NB4 (cell line): Measurements from ENCODE around the gene ABLIM2.

Experiments
- DNase-seq: peaks from one replicate; pipeline ENCODE4 v3.0.0; 2010; ENCODE audit warnings: low read depth
- H3K4me3 ChIP-seq: one replicate; pipeline ENCODE4 v1.5.1; 2011; ENCODE audit warnings: mild to moderate bottlenecking, low read depth, low read length, moderate library complexity
- CTCF ChIP-seq: IDR thresholded peaks from one replicate; pipeline ENCODE4 v1.5.1; 2012; ENCODE audit warnings: low read depth, low read length
- MAX ChIP-seq: IDR thresholded peaks from 2 replicates; pipeline ENCODE4 v1.6.1; 2011; ENCODE audit warnings: low read depth, low read length
- MYC ChIP-seq: IDR thresholded peaks from 2 replicates; pipeline ENCODE4 v1.6.1; 2011; ENCODE audit warnings: low read depth, low read length
- POLR2A ChIP-seq: IDR thresholded peaks from 2 replicates; pipeline ENCODE4 v1.6.1; 2011; ENCODE audit warnings: mild to moderate bottlenecking; ENCODE audit not compliant: insufficient read length; ENCODE audit errors: extremely low read depth

The ABLIM2 gene

DNA sequence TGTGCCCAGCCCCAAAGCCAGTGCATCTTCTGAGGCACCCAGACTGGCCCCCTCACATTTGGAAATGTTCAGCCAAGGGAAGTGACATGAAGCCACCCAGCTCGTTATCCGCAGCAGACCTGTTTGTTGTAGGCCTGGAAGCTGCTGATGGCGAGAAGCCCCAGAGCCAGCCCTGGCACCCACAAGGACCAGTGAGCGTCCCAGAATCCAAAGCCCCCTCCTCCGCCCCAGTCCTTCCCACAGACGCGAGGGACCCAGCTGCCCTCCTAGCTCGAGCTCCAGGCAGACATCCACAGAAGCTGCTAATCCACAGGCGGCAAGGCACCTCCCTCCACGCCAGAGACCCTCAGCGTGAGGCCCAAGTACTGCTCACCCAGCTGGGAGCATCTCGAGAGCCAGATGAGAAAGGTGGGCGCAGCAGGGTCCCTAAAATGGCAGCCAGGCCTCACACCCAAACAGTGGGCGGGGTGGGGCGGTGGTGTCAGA lies 7.4 kb downstream of the ABLIM2 start:
- DNase-seq: no peak
- TF ChIP-seq CTCF (no peak), MAX (no peak), MYC (no peak), POLR2A (no peak)
- no peak overlapping the region for H3K4me3 ChIP-seq

- TF ChIP-seq MAX: no peak
- no peak for TF ChIP-seq CTCF
- TF ChIP-seq MYC: no peak
- no peak for TF ChIP-seq POLR2A
- no peak for DNase-seq
- no peak overlapping the region for H3K4me3 ChIP-seq
These were observed 8.2 kb downstream of the ABLIM2 start for GRCh38 chr4:8150152-8151090.

DNA sequence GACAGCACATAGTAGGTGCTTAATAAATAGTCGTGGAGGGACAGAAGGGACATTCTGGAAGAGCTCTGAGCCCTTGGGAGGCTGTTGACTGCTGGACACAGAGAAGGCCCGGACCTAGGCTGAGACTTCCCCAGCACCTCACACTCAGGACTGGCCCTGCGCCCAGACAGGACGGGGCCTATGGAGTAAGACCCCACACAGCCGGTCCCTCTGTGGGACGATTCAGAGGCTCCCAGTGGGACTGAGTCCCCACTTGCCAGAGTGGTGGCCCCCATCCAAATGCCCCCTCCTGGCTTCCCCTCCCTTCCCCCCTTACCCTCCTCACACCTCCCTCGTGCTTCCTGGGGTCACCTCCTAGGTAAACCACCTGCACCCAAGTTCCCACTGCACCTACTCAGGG lies 8.9 kb downstream of the ABLIM2 start:
- no peak for TF ChIP-seq CTCF
- TF ChIP-seq POLR2A: no peak
- no peak for TF ChIP-seq MAX
- no peak for TF ChIP-seq MYC
- DNase-seq: no peak
- no peak overlapping the region for H3K4me3 ChIP-seq

DNA sequence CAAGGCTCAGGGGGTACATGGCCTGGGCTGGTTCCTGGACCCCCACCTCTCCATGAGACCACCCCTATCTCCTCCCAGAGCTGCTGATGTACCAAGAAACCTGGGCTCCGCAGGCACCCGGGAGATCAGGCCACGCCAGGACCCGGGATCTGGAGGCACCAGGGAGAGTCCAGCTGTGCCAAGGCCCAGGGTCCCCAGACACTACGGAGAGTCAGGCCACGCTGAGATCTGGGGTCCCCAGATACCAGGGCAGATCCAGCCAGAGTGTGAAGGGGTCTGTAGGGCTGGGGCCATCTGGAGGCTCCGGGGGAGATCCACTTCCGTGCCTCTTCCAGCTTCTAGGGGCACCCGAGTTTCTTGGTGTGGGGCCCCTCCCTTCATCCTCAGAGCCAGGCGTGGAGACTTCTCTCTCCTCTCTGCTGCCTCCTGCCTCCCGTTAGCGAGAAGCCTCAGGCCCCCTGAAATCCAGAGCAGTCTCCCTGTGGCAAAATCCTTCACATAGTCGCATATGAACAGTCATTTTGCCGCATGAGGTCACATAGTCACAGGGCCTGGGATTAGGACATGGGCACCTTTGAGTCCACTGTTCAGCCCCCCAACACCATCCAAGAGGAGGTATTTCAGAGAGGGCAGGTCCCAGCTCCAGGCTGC lies 9.7 kb downstream of the ABLIM2 start:
- TF ChIP-seq MYC: no peak
- TF ChIP-seq POLR2A: no peak
- no peak for TF ChIP-seq CTCF
- TF ChIP-seq MAX: no peak
- no peak for DNase-seq
- no peak overlapping the region for H3K4me3 ChIP-seq

GRCh38 chr4:8148159-8148558 lies 10.5 kb downstream of the ABLIM2 start:
- DNase-seq: no peak
- no peak overlapping the region for H3K4me3 ChIP-seq
- TF ChIP-seq MYC (no peak), MAX (no peak), POLR2A (no peak), CTCF (no peak)
